Uterus (tissue), 2 donors: ENCODE measurements around the gene DUOX2.

Experiments
- CTCF ChIP-seq, 4 experiments: fragments of 200-600 bp in 2 of 4; fragments of 450-650 bp in 2 of 4; sonication (generic) in 2 of 4; IDR thresholded peaks; one replicate each; pipeline ENCODE4 v1.5.1; 2016 to 2019; ENCODE audit warnings: antibody characterized with exemption in 4 of 4, mild to moderate bottlenecking in 2 of 4, moderate library complexity in 1 of 4
- POLR2A ChIP-seq, 2 donors: fragments of 450-650 bp; IDR thresholded peaks; one replicate each; pipeline ENCODE4 v1.6.1; 2016; ENCODE audit warnings: antibody characterized with exemption in 2 of 2, mild to moderate bottlenecking in 1 of 2, moderate library complexity in 1 of 2

GRCh38 chr15:45116006-45116481 lies 2.1 kb upstream of the DUOX2 start:
- TF ChIP-seq CTCF (IDR thresholded peaks at IDR 0.05): no peak
- TF ChIP-seq POLR2A (IDR thresholded peaks at IDR 0.05): no peak
